GM18861 (cell line): ENCODE data around the gene FBXL17.

ENCODE experiments used
- ATAC-seq: cut with Tn5 transposase; IDR thresholded peaks from one replicate; pipeline ENCODE4 v1.9.1; 2021; ENCODE audit not compliant: unreplicated experiment

The FBXL17 gene

GRCh38 chr5:107926121-107926520, 455.8 kb downstream of the FBXL17 start:
- ATAC-seq = no peak

DNA sequence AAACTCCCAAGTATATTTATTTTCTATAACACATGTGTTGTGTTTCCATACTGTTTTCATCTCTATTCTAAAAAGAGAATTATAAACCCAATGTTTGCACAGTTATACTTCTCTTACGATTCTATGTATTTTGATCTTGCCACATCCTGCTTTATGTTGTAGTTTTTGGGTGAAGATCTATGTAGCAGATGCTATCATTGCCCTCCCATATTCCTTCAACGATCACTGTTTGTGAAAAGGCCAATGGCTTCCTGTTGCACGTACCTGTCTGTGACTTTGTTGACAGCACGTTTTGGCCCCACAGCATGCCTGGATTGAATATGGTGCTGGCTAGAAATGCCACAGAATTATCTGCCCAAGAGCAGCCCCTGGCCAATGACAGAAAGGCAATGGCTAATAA, 456.7 kb downstream of the FBXL17 start:
- ATAC-seq = no peak

GRCh38 chr5:107919969-107920368, 461.9 kb downstream of the FBXL17 start:
- ATAC-seq = no peak

DNA sequence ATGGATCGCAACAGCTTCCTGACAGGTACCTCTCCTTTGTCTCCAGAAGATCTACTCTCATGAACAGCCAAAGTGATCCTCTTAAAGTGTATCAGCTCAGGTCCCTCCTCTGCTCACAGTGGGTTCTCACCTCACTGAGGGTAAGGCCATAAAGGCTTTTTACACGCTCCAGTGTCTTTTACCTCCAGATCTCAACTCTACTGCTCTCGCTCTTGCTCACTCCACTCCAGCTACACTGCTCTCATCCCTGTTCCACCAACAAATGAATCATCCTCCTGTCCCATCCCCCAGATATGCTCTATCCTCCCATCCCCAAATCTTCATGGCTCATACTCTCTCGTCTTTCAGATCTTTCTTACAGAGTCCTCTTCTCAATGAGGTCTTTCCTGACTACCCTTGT, 462.5 kb downstream of the FBXL17 start:
- no peak for ATAC-seq

GRCh38 chr5:107917983-107918382, 463.9 kb downstream of the FBXL17 start:
- ATAC-seq = no peak

- ATAC-seq = no peak
Measured at GRCh38 chr5:107916731-107917725, 464.9 kb downstream of the FBXL17 start.

DNA sequence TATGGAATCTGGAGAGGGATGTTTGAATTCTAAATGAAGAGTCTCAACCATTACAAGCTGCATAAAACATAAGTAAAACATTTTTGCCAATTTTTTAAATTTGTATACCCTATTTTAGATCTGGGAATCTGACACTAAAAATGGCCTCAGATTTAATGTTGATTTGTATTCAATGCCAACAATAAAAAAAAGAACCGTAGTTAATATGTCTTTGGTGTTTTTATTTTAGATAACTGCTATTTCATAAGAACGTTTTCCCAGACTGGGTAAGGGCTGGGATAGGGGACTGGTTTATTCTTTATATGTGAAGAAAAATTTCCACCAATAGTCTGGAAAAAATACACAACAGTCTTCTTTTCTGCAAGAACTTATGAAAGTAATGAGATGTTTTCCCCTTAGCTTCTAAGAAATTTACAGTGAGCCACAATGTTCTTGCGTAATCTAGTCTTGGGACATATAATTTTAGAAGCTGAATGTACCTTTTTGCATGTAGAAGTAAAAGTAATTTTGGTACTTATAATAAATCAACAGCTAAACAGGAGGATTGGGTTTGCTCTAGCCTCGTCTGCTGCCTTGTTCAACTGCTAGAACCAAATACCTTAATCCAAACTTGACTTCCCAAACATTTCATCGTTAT, 466.6 kb downstream of the FBXL17 start:
- ATAC-seq = no peak

DNA sequence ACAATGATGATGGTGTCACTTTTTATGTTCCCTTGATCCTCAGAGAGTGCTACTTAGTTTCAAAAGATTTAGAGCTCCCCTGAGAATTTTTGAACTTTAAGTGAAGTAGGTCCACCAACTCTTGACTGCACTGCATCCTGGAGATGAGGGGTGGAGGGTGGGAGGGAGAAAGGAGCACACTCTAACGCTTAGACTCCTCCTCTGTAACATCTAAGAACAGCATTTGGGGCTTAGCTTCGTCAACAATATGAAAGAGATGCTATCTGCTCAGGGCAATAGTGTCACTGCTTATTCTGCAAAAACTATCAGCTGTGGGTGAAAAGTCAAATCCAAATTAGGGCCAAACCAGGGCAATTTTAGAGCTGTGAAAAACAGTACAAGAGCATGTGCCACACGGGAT, 468.4 kb downstream of the FBXL17 start:
- no peak for ATAC-seq

DNA sequence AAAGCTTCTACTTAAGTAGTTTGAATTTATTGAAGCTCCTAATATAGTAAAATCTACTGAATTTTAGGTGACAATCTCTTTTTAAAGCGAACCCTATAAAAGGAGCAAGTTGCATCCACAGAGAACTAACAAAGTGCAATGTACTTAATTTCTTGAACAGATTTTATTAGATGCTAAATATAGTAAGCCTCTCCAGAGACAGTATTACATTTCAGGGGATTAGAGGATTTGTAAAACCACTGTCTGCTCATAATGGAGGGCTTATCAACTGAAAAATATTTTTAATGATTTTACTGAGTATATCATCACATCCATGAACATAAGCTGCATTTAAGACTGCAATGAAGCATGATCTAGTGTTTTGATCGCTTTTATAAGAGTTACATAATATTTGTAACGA, 481.2 kb downstream of the FBXL17 start:
- no peak for ATAC-seq

DNA sequence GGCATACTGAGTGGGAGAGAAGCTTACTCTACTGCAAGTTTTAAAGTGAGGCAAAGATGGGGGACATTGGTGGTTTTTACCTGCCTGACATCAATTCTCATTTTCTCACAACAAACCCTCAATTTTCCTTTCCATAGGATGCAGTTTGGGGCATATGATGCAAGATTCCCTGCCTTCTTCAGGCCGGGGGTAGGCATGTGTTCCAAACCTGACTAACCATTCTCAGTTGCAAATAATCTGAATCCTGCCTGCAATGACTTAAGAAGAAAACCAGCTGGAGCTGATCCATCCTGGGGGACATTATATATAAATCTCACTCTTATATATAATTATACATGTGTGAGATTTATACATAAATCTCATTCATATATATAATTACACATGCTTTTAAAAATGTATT, 487.5 kb downstream of the FBXL17 start:
- ATAC-seq = no peak

- no peak for ATAC-seq
Measured at GRCh38 chr5:107893642-107894041, 488.3 kb downstream of the FBXL17 start.

GRCh38 chr5:107889387-107889786, 492.5 kb downstream of the FBXL17 start:
- ATAC-seq = no peak

DNA sequence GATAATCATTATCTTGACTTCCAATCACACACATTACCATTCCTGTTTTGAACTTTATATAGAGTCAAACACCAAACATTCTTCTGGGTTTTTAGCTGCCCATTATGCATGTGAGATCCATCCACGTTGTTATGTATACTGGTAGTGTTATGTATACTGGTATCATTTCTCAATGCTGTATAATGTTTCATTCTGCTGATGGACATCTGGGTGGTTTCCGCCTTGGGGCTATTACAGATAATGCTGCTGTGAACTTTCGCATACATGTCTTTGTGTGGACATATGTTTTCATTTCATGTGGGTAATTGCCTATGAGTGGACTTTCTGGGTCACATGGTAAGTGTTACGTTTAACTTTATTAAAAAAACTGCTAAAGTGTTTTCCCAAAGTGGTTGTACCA, 493.4 kb downstream of the FBXL17 start:
- ATAC-seq = no peak

- ATAC-seq = no peak
Measured at GRCh38 chr5:107887166-107887943, 494.5 kb downstream of the FBXL17 start.

GRCh38 chr5:107885601-107886000, 496.3 kb downstream of the FBXL17 start:
- ATAC-seq = no peak

GRCh38 chr5:107884871-107885270, 497.0 kb downstream of the FBXL17 start:
- no peak for ATAC-seq

- ATAC-seq = no peak
Measured at GRCh38 chr5:107878661-107879060, 503.2 kb downstream of the FBXL17 start.

DNA sequence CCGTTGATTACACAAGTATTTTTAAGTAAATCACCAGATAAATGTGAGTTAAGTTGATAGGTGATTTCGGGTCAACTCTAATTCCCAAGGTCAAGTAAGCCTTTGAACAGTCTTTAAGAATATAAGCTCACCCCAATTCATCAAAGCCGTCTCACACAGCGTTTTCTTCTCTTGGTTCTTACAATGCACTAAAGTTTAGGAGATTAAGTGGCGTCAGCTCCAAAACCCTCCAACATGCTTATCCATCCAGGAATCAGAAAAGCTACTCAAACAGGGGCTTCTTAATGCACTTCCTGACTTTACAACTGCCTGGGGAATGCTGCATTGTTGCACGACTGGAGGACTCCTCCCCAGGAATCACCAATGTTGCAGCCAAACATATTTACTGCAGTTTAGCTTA, 505.0 kb downstream of the FBXL17 start:
- ATAC-seq = no peak

DNA sequence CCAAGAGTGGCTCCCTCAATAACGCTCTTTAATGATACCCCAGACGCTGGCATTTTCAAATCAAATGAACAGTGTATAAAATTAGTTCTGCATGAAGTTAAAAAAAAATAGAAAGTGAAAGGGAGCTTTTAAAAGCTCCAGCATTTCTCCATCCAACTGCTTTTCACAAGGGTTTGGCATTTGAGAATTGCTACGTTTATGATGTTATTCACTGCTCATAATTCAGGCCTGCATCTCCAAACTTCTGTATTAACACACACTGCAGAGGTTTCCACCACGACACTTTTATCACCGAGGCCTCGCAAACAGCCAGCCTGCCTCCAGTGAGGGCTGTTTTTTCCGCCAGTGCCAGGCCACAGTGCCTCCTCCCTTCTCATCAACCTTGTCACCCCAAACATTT, 505.6 kb downstream of the FBXL17 start:
- no peak for ATAC-seq

GRCh38 chr5:107875833-107876232, 506.1 kb downstream of the FBXL17 start:
- no peak for ATAC-seq

- no peak for ATAC-seq
Measured at GRCh38 chr5:107874795-107875194, 507.1 kb downstream of the FBXL17 start.

DNA sequence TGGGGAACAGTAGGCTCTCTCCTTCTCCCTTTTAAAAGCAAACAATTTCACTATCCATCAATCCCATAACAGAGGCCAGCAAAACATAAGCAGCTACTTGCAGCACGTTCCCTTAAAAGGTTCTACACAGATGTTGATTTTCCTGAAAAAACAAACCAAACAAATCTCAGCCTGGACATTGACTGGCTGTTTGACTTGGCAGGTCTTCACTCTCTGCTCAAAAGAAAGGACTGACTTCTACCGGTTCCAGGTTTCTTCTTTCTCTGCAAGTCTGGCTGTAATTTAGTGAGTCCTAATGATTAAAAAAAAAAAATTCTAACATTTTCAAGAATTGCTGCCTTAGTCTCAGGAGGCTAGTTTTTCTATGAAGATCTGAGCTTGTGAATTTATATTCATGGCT, 508.0 kb downstream of the FBXL17 start:
- no peak for ATAC-seq
